Measurements from ENCODE around the gene MARCO.

The MARCO gene

GRCh38 chr2:118925476-118925875 lies 16.5 kb upstream of the MARCO start:
- no peak for DNase-seq (ENCODE audit: low read depth)
- no peak for TF ChIP-seq CTCF (IDR thresholded peaks at IDR 0.05; ENCODE audit: insufficient read depth, low read depth, low read length, missing control alignments)
- no peak overlapping the region for H3K4me3 ChIP-seq (ENCODE audit: low read depth, low read length)

GRCh38 chr2:118925981-118926380 lies 16.0 kb upstream of the MARCO start:
- no peak for DNase-seq (ENCODE audit: low read depth)
- TF ChIP-seq CTCF (IDR thresholded peaks at IDR 0.05; ENCODE audit: insufficient read depth, low read depth, low read length, missing control alignments) = no peak
- H3K4me3 ChIP-seq (ENCODE audit: low read depth, low read length) = no peak overlapping the region

GRCh38 chr2:118929059-118929458 lies 12.9 kb upstream of the MARCO start:
- DNase-seq (ENCODE audit: low read depth) = no peak
- H3K4me3 ChIP-seq (ENCODE audit: low read depth, low read length) = no peak overlapping the region
- TF ChIP-seq CTCF (IDR thresholded peaks at IDR 0.05; ENCODE audit: insufficient read depth, low read depth, low read length, missing control alignments) = no peak

- no peak overlapping the region for H3K4me3 ChIP-seq (ENCODE audit: low read depth, low read length)
- DNase-seq (ENCODE audit: low read depth) = no peak
- TF ChIP-seq CTCF (IDR thresholded peaks at IDR 0.05; ENCODE audit: insufficient read depth, low read depth, low read length, missing control alignments) = no peak
Measured at GRCh38 chr2:118932949-118933348, 9.0 kb upstream of the MARCO start.

- H3K4me3 ChIP-seq (ENCODE audit: low read depth, low read length) = no peak overlapping the region
- DNase-seq (ENCODE audit: low read depth) = no peak
- no peak for TF ChIP-seq CTCF (IDR thresholded peaks at IDR 0.05; ENCODE audit: insufficient read depth, low read depth, low read length, missing control alignments)
Measured at GRCh38 chr2:118936306-118936705, 5.7 kb upstream of the MARCO start.

GRCh38 chr2:118936936-118937335 lies 5.1 kb upstream of the MARCO start:
- DNase-seq (ENCODE audit: low read depth) = no peak
- H3K4me3 ChIP-seq (ENCODE audit: low read depth, low read length) = no peak overlapping the region
- TF ChIP-seq CTCF (IDR thresholded peaks at IDR 0.05; ENCODE audit: insufficient read depth, low read depth, low read length, missing control alignments) = no peak

- no peak for DNase-seq (ENCODE audit: low read depth)
- TF ChIP-seq CTCF (IDR thresholded peaks at IDR 0.05; ENCODE audit: insufficient read depth, low read depth, low read length, missing control alignments) = no peak
- no peak overlapping the region for H3K4me3 ChIP-seq (ENCODE audit: low read depth, low read length)
Measured at GRCh38 chr2:118937817-118938216, 4.2 kb upstream of the MARCO start.
